ENCODE results near the gene SIGLEC5.

The SIGLEC5 gene

DNA sequence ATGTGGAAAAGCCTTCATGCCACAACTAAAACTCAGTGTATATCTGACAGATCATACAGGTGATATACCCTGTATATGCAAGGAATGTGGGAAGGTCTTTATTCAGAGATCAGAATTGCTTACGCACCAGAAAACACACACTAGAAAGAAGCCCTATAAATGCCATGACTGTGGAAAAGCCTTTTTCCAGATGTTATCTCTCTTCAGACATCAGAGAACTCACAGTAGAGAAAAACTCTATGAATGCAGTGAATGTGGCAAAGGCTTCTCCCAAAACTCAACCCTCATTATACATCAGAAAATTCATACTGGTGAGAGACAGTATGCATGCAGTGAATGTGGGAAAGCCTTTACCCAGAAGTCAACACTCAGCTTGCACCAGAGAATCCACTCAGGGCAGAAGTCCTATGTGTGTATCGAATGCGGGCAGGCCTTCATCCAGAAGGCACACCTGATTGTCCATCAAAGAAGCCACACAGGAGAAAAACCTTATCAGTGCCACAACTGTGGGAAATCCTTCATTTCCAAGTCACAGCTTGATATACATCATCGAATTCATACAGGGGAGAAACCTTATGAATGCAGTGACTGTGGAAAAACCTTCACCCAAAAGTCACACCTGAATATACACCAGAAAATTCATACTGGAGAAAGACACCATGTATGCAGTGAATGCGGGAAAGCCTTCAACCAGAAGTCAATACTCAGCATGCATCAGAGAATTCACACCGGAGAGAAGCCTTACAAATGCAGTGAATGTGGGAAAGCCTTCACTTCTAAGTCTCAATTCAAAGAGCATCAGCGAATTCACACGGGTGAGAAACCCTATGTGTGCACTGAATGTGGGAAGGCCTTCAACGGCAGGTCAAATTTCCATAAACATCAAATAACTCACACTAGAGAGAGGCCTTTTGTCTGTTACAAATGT lies 42.7 kb downstream of the SIGLEC5 start:
- no peak for DNase-seq

DNA sequence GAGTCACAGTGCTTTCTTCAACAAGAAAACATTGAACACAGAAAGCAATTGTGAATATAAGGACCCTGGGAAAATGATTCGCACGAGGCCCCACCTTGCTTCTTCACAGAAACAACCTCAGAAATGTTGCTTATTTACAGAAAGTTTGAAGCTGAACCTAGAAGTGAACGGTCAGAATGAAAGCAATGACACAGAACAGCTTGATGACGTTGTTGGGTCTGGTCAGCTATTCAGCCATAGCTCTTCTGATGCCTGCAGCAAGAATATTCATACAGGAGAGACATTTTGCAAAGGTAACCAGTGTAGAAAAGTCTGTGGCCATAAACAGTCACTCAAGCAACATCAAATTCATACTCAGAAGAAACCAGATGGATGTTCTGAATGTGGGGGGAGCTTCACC lies 43.4 kb downstream of the SIGLEC5 start:
- DNase-seq: no peak

DNA sequence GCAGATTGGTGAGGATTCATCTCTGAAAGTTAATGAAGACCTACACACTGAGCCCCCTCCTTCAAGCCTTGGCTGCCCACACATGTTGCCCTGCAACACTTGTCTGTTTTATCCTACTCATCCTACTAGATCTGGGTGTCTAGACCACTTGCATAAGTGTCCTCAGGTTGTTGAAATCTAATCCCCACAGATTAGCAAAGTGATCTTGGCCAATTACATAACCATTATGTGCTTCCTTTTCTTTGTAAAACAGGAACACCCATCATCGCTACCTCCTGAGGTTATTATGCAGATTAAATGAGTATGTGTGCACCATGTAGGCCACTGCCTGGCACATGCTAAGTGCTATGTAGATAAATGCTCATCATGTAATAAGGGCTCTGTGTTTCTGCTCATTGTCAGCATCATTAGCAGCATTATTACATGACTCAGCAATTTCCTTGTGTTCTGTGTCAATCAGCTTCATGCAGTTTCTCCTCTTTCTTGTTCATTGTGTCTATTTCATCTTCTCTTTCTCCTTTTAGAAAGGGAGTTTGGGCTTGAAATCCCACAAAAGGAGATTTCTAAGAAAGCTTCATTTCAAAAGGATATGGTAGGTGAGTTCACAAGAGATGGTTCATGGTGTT lies 44.0 kb downstream of the SIGLEC5 start:
- no peak for DNase-seq

DNA sequence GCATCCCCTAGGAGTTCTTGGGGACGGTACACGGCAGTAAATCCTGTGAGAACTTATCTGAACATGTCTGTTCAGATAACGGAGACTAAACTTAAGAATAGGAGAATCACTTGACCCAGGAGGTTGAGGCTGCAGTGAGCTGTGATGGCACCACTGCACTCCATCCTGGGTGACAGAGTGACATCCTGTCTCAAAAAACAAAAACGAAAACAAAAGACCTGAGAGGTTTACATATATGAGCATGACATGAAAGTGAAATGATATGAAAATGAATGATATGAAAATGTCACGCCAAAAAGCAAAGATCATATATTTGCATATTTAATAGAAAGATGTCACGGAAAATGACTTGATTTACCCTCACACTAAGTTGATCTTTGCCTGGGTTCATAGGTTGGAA lies 53.4 kb downstream of the SIGLEC5 start:
- no peak for DNase-seq

DNA sequence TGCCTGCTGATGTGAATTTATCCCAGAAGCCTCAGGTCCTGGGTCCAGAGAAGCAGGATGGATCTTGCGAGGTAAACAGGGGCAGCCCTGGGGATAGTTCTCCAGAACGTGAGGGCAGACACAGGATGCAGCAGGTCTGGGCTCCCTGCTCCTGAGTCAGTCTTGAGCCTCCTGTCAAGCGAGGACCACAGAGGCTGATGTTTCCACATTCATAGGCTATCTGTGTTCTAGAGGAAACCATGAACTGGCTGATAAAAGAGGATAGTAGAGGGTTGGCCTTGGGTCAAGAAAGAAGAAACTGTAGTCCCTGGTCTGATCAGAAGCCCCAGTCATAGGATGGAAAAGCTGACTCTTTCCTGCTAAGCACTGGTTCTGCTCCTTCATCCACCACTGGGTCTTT lies 56.9 kb downstream of the SIGLEC5 start:
- DNase-seq: no peak

DNA sequence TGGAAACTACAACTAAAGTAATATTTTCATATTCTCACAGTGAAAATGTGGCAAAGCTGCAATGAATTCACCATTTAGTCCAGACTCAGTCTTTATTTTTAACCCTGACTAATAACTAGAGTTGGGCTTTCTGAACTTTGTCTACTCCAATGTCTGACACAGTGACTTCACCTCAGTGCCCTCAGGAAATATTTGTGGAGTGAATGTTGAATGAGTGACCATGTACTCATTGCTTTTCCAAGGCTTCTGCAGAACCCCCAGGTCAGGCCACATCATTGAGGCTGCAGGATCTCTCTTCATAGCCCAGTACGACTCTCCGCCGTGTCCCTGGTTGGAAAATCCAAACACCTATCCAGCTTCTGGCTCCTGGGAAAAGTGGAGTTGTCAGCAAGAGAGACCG lies 57.3 kb downstream of the SIGLEC5 start:
- no peak for DNase-seq

DNA sequence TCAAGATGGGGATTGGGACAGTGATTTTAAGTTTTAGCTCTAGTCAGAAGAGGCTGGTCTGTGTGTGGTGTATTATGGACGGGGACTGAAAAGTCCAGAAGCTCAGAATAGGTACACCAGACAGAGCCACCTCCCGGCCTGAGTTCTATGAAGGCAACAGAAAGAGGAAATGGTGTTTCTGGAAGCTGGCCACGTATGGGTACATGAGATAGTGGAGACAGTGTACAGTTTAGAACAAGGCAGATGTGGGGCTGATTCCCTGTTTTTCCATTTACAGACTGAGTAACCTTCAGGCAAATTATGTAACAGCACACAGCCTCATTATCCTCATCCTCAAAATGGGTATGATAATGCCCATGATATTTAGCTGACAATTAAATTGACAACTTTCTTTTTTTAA lies 57.8 kb downstream of the SIGLEC5 start:
- no peak for DNase-seq

DNA sequence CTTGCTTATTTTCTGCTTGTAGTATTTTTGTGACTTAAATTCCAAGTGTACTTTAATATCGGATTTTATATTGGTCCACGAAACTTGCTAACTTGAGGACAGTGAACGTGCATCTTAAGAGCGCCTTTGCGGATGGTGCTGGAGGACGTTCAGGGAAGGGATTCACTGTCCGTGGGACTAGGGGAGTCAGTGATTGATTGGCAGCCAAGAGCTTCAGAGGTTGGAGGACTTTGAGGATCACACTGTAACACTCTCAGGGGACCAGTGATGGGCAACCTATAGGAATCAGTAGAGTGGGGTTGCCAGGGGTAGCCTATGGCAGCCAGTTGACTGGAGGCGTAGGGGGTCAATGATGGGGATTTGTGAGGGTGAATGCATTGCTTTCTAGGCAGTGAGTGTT lies 58.6 kb downstream of the SIGLEC5 start:
- no peak for DNase-seq

DNA sequence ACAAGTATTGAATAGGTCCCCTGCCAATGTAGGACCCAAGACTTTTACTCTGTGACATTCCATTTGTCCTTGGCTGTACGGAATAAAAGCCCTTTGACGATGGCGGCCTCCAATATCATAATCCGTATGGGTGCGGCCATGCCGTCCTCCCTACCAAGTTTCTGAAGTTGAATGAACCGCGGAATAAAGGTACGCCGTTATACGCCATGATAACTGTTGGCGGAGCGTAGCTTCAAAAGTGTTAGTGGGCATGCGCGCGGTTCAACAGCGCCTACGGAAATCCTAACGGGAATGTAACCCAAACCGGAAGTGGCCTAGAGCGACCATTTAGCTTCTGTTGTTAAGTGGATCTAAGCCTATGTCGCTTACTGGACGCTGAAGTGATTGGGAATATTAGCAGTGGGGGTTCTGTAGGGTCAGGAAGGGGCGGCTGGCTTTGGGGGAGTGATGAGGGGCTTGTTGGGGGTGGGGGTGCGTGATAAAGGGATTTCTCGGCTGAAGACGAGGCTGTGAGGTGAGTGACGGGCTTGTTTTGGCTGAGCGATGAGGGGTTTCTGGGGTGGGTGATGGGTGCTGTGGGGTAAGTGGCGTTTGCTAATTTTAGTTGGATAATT lies 59.1 kb downstream of the SIGLEC5 start, which contains the start of gene ZNF175:
Gene ZNF175 (plus strand): TSS at position 322 of the 614 bp plus-strand sequence. CDS start 2,047 bp downstream, outside the sequence.
- peak; percentile 97 for DNase-seq

DNA sequence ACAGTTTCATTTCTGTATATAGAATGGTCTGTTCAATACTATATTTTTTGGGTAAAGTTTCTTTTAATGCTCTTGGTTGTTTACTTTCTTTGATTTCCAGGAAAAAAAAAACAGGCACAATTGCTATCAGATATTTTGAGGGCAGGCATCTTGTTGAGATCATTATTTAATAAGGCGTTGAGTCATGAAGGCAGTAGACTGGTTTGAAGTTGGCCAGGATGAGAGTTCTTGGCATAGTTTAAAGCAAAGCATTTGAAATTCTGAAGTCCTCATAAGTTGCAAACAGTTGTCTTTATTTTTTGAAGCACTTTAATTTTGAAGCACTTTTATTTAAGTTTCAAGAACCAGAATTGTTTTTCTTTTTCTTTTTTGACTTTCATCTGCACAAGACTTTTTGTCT lies 61.7 kb downstream of the SIGLEC5 start:
- no peak for DNase-seq

DNA sequence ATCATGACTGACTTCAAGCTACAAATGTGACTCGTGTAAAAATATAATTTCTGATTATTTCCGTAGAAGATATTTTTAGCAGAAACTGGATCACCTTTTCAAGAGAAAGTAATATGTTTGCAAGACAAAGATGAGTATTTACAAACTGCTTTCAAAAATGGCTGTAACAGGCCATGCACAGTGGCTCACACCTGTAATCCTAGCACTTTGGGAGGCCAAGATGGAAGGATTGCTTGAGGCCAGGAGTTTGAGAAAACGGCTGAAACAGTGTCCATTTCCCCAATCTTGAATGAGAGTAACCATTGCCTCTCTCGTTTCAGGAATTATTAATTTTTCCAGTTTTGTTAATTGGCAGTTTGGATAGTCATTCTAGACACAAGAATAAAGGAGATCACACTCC lies 62.6 kb downstream of the SIGLEC5 start:
- DNase-seq: no peak

DNA sequence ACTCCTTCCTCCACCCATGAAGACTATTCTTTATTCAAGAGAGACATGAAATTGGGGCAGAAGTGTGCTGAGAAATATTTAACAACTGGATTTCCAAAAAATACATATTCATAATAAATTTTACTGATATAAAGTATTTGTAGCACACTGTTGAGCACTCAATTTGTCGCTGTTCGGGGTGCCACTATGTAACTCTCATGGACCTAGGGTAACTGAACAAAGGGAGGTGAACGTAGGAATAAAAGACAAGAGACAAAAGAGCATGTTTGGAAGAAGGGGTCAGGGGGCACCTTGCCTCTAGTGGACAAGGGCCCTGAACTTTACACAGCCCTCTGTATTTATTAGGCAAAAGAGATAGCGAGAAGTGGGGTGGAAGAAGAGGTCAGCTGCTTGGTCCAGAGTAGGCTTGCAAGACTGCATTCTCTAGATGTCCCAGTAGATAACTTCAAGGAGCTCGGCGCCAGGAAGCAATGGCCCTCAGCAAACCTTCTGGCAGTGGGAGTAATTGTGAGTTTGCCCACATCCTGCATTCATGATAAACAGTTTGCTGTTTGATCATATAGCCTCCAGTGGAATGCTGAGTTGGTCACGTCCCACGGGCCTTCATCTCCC lies 63.6 kb downstream of the SIGLEC5 start:
- no peak for DNase-seq

DNA sequence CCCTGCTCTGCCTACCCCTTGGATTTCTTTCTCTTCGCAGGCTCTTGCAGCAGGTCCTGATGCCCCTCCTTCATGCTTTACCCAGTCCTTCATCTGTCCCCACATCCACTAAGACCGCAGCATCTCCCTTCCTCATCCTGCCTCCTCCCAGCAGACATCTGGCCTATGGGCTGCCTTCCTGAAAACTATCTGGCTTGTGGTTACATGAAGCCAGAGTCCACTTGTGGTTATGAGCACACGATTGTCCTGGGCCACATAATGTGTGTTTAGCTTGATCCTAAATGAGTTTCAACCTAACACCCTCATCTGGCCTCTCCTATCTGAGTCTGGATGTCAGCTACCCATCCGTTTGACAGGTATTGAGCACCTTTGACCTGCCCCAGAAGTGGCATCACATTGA lies 64.6 kb downstream of the SIGLEC5 start:
- DNase-seq: no peak

DNA sequence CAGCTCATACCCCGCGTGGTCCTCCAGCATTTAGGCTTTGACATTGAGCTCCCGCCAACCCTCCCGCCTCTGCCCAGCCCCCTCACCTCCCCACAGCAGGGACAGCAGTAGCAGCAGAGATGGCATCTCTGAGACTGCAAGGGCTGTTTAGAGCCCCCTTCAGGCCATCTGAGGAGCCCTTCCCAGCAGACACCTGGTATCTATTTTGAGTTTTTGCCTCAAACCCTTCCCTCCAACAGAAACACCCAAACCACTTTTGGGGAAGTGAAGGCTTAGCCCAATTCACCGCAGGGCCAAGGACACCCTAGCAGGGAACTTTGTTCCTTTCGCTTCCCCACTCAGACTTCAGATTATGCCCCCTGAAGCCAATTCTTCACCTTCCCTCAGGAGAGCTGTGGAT lies 65.4 kb downstream of the SIGLEC5 start:
- DNase-seq: no peak
